GM12801 (cell line): ENCODE results near the gene C16orf95.

Experiments
- CTCF ChIP-seq: IDR thresholded peaks from one replicate; pipeline ENCODE4 v1.5.1; 2011; ENCODE audit warnings: control low read depth; ENCODE audit not compliant: insufficient read length; ENCODE audit errors: extremely low read depth

C16orf95 gene

GRCh38 chr16:87314990-87315420, 2.2 kb downstream of the C16orf95 start:
- TF ChIP-seq CTCF = no peak

GRCh38 chr16:87312008-87312407, 5.2 kb downstream of the C16orf95 start:
- TF ChIP-seq CTCF = no peak

GRCh38 chr16:87311387-87311786, 5.8 kb downstream of the C16orf95 start:
- no peak for TF ChIP-seq CTCF

- TF ChIP-seq CTCF = no peak
Measured at GRCh38 chr16:87310610-87311009, 6.6 kb downstream of the C16orf95 start.

GRCh38 chr16:87309620-87310525, 7.3 kb downstream of the C16orf95 start:
- no peak for TF ChIP-seq CTCF

GRCh38 chr16:87308826-87309225, 8.4 kb downstream of the C16orf95 start:
- no peak for TF ChIP-seq CTCF

GRCh38 chr16:87306516-87306915, 10.7 kb downstream of the C16orf95 start:
- no peak for TF ChIP-seq CTCF
